ENCODE results near the gene GRHL3.
A peak's percentile ranks its signal among the peaks of the same experiment; 100 is the strongest.

GRHL3 gene

GRCh38 chr1:24293392-24294227, 25.5 kb upstream of the GRHL3 start:
- Histone ChIP-seq H3K27ac (ENCODE audit: low read depth, low read length) (peak overlapping the region; percentile 12), H3K9me3 (ENCODE audit: insufficient read depth, low read depth, low read length) (no peaks in the 10 kb centered on the region), H4K8ac (ENCODE audit: low read depth, low read length) (no peak overlapping the region), H3K4me1 (ENCODE audit: control insufficient read depth in 1 of 2, insufficient read depth in 2 of 2, low read length in 2 of 2) (peaks cover 17 to 26% of the 10 kb centered on the region in 2 experiments), H3K4me3 (ENCODE audit: low read depth, low read length) (no peak overlapping the region), H3K14ac (ENCODE audit: low read length) (no peak overlapping the region), H2BK120ac (ENCODE audit: insufficient read depth, low read length, poor library complexity) (no peak overlapping the region), H4K12ac (ENCODE audit: low read depth, low read length) (no peak overlapping the region), H2BK5ac (ENCODE audit: low read depth, low read length, poor library complexity) (no peak overlapping the region), H3K18ac (ENCODE audit: low read length) (no peak overlapping the region), H2AFZ (ENCODE audit: insufficient read depth, low read length, poor library complexity) (no peak overlapping the region), H3K4me2 (ENCODE audit: low read length) (no peak overlapping the region), H3K27me3 (ENCODE audit: insufficient read depth, low read length) (no peaks in the 10 kb centered on the region), H3K79me1 (ENCODE audit: low read length) (peaks cover 6% of the 10 kb centered on the region), H3K23ac (ENCODE audit: low read length) (no peak overlapping the region), H3K36me3 (ENCODE audit: control insufficient read depth in 1 of 2, insufficient read depth in 2 of 2, low read length in 2 of 2) (no peaks in the 10 kb centered on the region), H2BK12ac (ENCODE audit: low read length) (peak overlapping the region; percentile 66), H3K9ac (ENCODE audit: low read length) (no peak overlapping the region), H4K91ac (ENCODE audit: low read depth, low read length) (peak overlapping the region; percentile 4), H2AK5ac (ENCODE audit: low read length) (peak overlapping the region; percentile 57), H3K79me2 (ENCODE audit: control insufficient read depth, insufficient read depth, low read length, poor library complexity) (peaks cover 2% of the 10 kb centered on the region), H3K4ac (ENCODE audit: low read depth, low read length) (no peak overlapping the region)
- no CpG with 5 or more reads among the region's 16 CpGs for WGBS (ENCODE audit: extremely low coverage, insufficient coverage, insufficient read length)
- peak in 1 of 2 donors; percentile 64 for DNase-seq

GRCh38 chr1:24294228-24294672, 24.9 kb upstream of the GRHL3 start:
- Histone ChIP-seq H2BK12ac (ENCODE audit: low read length) (no peak overlapping the region), H3K4me1 (ENCODE audit: control insufficient read depth in 1 of 2, insufficient read depth in 2 of 2, low read length in 2 of 2) (peaks cover 17 to 26% of the 10 kb centered on the region in 2 experiments), H3K4ac (ENCODE audit: low read depth, low read length) (no peak overlapping the region), H3K79me2 (ENCODE audit: control insufficient read depth, insufficient read depth, low read length, poor library complexity) (peaks cover 2% of the 10 kb centered on the region), H2BK5ac (ENCODE audit: low read depth, low read length, poor library complexity) (no peak overlapping the region), H3K9ac (ENCODE audit: low read length) (no peak overlapping the region), H3K18ac (ENCODE audit: low read length) (no peak overlapping the region), H3K27me3 (ENCODE audit: insufficient read depth, low read length) (no peaks in the 10 kb centered on the region), H2BK120ac (ENCODE audit: insufficient read depth, low read length, poor library complexity) (peak overlapping the region; percentile 71), H3K27ac (ENCODE audit: low read depth, low read length) (peak overlapping the region; percentile 12), H3K4me3 (ENCODE audit: low read depth, low read length) (no peak overlapping the region), H3K4me2 (ENCODE audit: low read length) (no peak overlapping the region), H3K23ac (ENCODE audit: low read length) (no peak overlapping the region), H4K12ac (ENCODE audit: low read depth, low read length) (no peak overlapping the region), H3K9me3 (ENCODE audit: insufficient read depth, low read depth, low read length) (no peaks in the 10 kb centered on the region), H2AK5ac (ENCODE audit: low read length) (no peak overlapping the region), H3K14ac (ENCODE audit: low read length) (no peak overlapping the region), H3K36me3 (ENCODE audit: control insufficient read depth in 1 of 2, insufficient read depth in 2 of 2, low read length in 2 of 2) (no peaks in the 10 kb centered on the region), H4K8ac (ENCODE audit: low read depth, low read length) (no peak overlapping the region), H2AFZ (ENCODE audit: insufficient read depth, low read length, poor library complexity) (no peak overlapping the region), H4K91ac (ENCODE audit: low read depth, low read length) (peak overlapping the region; percentile 4), H3K79me1 (ENCODE audit: low read length) (peaks cover 6% of the 10 kb centered on the region)
- WGBS (ENCODE audit: extremely low coverage, insufficient coverage, insufficient read length): no CpG with 5 or more reads among the region's 9 CpGs
- peak; percentile 95 to 98 for DNase-seq

DNA sequence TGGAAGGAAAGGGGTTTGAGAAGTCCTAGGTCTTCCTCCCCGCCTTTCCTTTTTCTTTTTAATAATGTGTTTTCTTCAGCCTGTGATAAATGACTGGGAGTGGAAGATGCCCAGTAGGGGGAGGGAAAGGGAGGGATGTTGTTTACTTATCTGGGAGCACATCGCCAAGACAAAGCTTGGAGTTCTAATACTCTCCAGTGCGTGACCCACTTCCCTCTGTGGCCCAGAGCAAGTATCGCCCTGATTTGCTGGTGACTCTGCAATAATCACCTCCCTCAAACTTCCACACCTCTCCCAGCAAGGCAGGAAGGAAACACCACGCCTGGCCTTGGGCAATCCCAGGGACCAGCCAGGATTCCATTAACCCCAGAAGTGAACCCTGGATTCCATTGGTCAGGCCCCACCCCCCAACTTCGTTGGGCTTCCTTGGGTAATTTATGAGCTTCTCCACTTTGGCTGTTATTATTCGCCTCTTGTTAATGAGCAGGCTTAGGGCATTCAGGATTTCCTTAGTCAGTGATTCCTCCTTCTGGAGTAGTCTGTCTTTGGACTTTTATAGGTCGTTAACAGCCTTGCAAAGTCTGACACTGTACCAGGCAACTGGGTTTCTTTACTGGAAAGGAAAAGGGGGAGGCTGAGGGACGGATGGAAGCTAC, 24.3 kb upstream of the GRHL3 start:
- Histone ChIP-seq H2AFZ (ENCODE audit: insufficient read depth, low read length, poor library complexity) (no peak overlapping the region), H3K14ac (ENCODE audit: low read length) (peak overlapping the region; percentile 47), H3K18ac (ENCODE audit: low read length) (no peak overlapping the region), H3K4ac (ENCODE audit: low read depth, low read length) (peak overlapping the region; percentile 30), H2BK12ac (ENCODE audit: low read length) (peak overlapping the region; percentile 67), H2BK120ac (ENCODE audit: insufficient read depth, low read length, poor library complexity) (peak overlapping the region; percentile 71), H3K4me2 (ENCODE audit: low read length) (no peak overlapping the region), H3K4me1 (ENCODE audit: control insufficient read depth in 1 of 2, insufficient read depth in 2 of 2, low read length in 2 of 2) (peaks cover 17 to 26% of the 10 kb centered on the region in 2 experiments), H2BK5ac (ENCODE audit: low read depth, low read length, poor library complexity) (peak overlapping the region; percentile 47), H4K12ac (ENCODE audit: low read depth, low read length) (no peak overlapping the region), H3K79me2 (ENCODE audit: control insufficient read depth, insufficient read depth, low read length, poor library complexity) (peaks cover 2% of the 10 kb centered on the region), H3K23ac (ENCODE audit: low read length) (no peak overlapping the region), H3K36me3 (ENCODE audit: control insufficient read depth in 1 of 2, insufficient read depth in 2 of 2, low read length in 2 of 2) (no peaks in the 10 kb centered on the region), H3K79me1 (ENCODE audit: low read length) (peaks cover 6% of the 10 kb centered on the region), H3K4me3 (ENCODE audit: low read depth, low read length) (no peak overlapping the region), H3K27ac (ENCODE audit: low read depth, low read length) (no peak overlapping the region), H2AK5ac (ENCODE audit: low read length) (peak overlapping the region; percentile 24), H3K9ac (ENCODE audit: low read length) (no peak overlapping the region), H4K91ac (ENCODE audit: low read depth, low read length) (peak overlapping the region; percentile 62), H4K8ac (ENCODE audit: low read depth, low read length) (peak overlapping the region; percentile 35), H3K9me3 (ENCODE audit: insufficient read depth, low read depth, low read length) (no peaks in the 10 kb centered on the region), H3K27me3 (ENCODE audit: insufficient read depth, low read length) (no peaks in the 10 kb centered on the region)
- WGBS (ENCODE audit: extremely low coverage, insufficient coverage, insufficient read length): no CpG with 5 or more reads among the region's 9 CpGs
- DNase-seq: peak in 1 of 2 donors; percentile 21

DNA sequence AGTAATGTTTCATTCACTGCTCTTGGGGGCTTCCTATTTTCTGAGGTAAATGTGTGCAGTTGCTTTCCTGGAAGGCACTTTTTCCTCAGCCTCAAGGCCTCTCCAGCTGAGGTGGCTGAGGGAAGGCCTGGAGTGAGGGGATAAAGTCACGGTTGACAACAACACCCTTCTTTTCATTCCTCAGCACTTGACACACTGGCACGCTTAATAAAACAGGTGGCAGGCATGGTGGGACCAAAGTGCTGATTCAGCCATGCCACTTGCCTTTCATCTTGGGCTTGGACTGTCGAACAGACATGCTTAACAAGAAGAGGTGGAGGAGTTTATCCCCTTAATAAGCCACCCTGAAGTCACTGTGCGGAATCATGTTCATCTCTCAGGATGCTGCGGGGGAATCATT, 23.6 kb upstream of the GRHL3 start:
- Histone ChIP-seq H3K79me2 (ENCODE audit: control insufficient read depth, insufficient read depth, low read length, poor library complexity) (peaks cover 2% of the 10 kb centered on the region), H3K4me2 (ENCODE audit: low read length) (no peak overlapping the region), H3K79me1 (ENCODE audit: low read length) (peaks cover 6% of the 10 kb centered on the region), H3K4me1 (ENCODE audit: control insufficient read depth in 1 of 2, insufficient read depth in 2 of 2, low read length in 2 of 2) (peaks cover 17 to 26% of the 10 kb centered on the region in 2 experiments), H4K12ac (ENCODE audit: low read depth, low read length) (no peak overlapping the region), H3K36me3 (ENCODE audit: control insufficient read depth in 1 of 2, insufficient read depth in 2 of 2, low read length in 2 of 2) (no peaks in the 10 kb centered on the region), H2BK12ac (ENCODE audit: low read length) (peak overlapping the region; percentile 18), H3K27me3 (ENCODE audit: insufficient read depth, low read length) (no peaks in the 10 kb centered on the region), H3K4ac (ENCODE audit: low read depth, low read length) (no peak overlapping the region), H3K14ac (ENCODE audit: low read length) (peak overlapping the region; percentile 73), H3K9ac (ENCODE audit: low read length) (no peak overlapping the region), H3K23ac (ENCODE audit: low read length) (no peak overlapping the region), H3K9me3 (ENCODE audit: insufficient read depth, low read depth, low read length) (no peaks in the 10 kb centered on the region), H4K91ac (ENCODE audit: low read depth, low read length) (peak overlapping the region; percentile 62), H3K4me3 (ENCODE audit: low read depth, low read length) (no peak overlapping the region), H3K27ac (ENCODE audit: low read depth, low read length) (no peak overlapping the region), H4K8ac (ENCODE audit: low read depth, low read length) (no peak overlapping the region), H2AFZ (ENCODE audit: insufficient read depth, low read length, poor library complexity) (no peak overlapping the region), H2AK5ac (ENCODE audit: low read length) (peak overlapping the region; percentile 72), H3K18ac (ENCODE audit: low read length) (no peak overlapping the region), H2BK120ac (ENCODE audit: insufficient read depth, low read length, poor library complexity) (peak overlapping the region; percentile 18), H2BK5ac (ENCODE audit: low read depth, low read length, poor library complexity) (no peak overlapping the region)
- DNase-seq: no peak
- no CpG with 5 or more reads among the region's 5 CpGs for WGBS (ENCODE audit: extremely low coverage, insufficient coverage, insufficient read length)
